Mucosa of descending colon (tissue), 3 donors: ENCODE measurements around the gene UCMA. TPM values are rescaled to one million over a fixed set of nuclear protein-coding genes. Genes with fewer than 3 reads are reported as not detected.

ENCODE experiments used
- ATAC-seq: fragments of 200-7000 bp; cut with Tn5 transposase; one replicate; pipeline ENCODE4 v1.9.1; 2020; ENCODE audit warnings: mild to moderate bottlenecking, moderate library complexity
- DNase-seq, 3 donors: peaks; one replicate each; pipeline ENCODE4 v3.0.0-alpha.2; 2020
- H3K36me3 ChIP-seq: fragments of 200-600 bp; one replicate; pipeline ENCODE4 v1.8.0; 2021; ENCODE audit warnings: low read depth, mild to moderate bottlenecking
- H3K4me1 ChIP-seq: fragments of 200-600 bp; one replicate; pipeline ENCODE4 v1.8.0; 2021; ENCODE audit warnings: low read depth, mild to moderate bottlenecking
- H3K4me3 ChIP-seq: fragments of 200-600 bp; one replicate; pipeline ENCODE4 v1.8.0; 2021; ENCODE audit warnings: mild to moderate bottlenecking
- H3K9me3 ChIP-seq: fragments of 200-600 bp; one replicate; pipeline ENCODE4 v1.8.0; 2021; ENCODE audit warnings: mild to moderate bottlenecking
- CTCF ChIP-seq: fragments of 200-600 bp; IDR thresholded peaks from one replicate; pipeline ENCODE4 v1.8.0; 2022; ENCODE audit warnings: antibody characterized with exemption, mild to moderate bottlenecking
- intact Hi-C, 2 donors: fragments of 100-400 bp; cut with DNase I in 1 of 2; cut with micrococcal nuclease in 1 of 2; formaldehyde crosslinking; loops; one replicate each; pipeline versions ENCODE4 v1.11.0 to v1.11.1; 2022; cut with DNase I, micrococcal nuclease
- total RNA-seq, 3 donors: library from RNA; stranded (reverse); fragmentation: NEBNext Ultra II Directional in 2 of 3; extraction: Animal tissue kit (Norgen Biotek cat#: 25700) in 2 of 3; gene quantifications; one replicate each; pipeline versions ENCODE4 v1.2.1 to v1.2.4, GENCODE V29; 2021 to 2023
- donor health status: DM: no; HTN: no; CAD: no; lungs with moderate emphysema.
- donor health status: DM: no; HTN: no; CAD: no.
- donor health status: DM: no; HTN: yes; CAD: no.

The UCMA gene
- total RNA-seq, 3 donors from 2014 or later, result not detected

DNA sequence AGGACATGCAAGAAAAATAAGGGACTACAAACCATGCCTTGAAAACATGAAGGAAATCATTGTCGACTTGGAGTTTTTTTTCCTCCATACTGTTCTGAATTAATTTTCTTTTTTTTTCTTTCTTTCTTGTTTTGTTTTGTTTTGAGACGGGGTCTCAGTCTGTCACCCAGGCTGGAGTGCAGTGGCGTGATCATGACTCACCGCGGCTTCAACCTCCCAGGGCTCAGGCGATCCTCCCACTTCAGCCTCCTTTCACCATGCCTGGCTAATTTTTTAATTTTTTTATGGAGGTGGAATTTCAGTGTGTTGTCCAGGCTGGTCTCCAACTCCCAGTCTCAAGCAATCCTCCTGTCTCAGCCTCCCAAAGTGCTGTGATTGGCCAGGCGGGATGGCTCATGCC lies 11.6 kb downstream of the UCMA start:
- DNase-seq (no peak), ATAC-seq (no peak)
- no peaks in the 10 kb centered on the region for H3K4me1 ChIP-seq

DNA sequence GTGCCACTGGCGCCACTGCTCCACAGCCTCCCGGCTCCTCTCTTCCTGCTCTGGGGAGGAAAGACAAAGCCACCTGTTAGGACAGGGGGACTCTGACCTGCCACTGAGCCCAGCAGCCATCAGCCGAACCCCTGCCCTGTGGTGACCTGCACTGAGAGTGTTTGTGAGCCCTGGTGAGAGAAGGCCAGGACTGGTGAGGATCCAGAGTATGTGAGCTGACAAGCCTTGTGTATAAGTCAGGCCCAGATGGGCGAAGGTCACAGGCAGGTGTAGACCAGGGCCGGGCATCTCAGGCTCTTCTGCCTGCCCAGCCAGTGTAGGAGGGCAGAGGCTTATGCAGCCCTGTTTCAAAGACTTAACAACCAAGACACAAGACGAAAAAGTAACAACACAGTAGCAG lies 12.0 kb downstream of the UCMA start:
- no peaks in the 10 kb centered on the region for H3K4me1 ChIP-seq
- TF ChIP-seq CTCF, result no peak
- H3K36me3 ChIP-seq, result no peaks in the 10 kb centered on the region
- H3K9me3 ChIP-seq, result no peaks in the 10 kb centered on the region
- DNase-seq, result no peak
- intact Hi-C loops, result loop anchor here in 1 of 2 donors (5.0 kb wide), 1 partner anchor 65 kb away; no protein-coding TSS in a partner anchor
- ATAC-seq, result no peak
- H3K4me3 ChIP-seq, result no peak overlapping the region

More for the DNA sequence above, 11.6 kb downstream of the UCMA start:
- no peak for TF ChIP-seq CTCF
- intact Hi-C loops, result loop anchor here in 1 of 2 donors (5.0 kb wide), 1 partner anchor 65 kb away; no protein-coding TSS in a partner anchor
- H3K4me3 ChIP-seq, result no peak overlapping the region
- no peaks in the 10 kb centered on the region for H3K9me3 ChIP-seq
- H3K36me3 ChIP-seq, result no peaks in the 10 kb centered on the region

GRCh38 chr10:13221572-13221971 lies 12.6 kb downstream of the UCMA start:
- Histone ChIP-seq H3K9me3 (no peaks in the 10 kb centered on the region), H3K4me1 (no peaks in the 10 kb centered on the region), H3K4me3 (no peak overlapping the region), H3K36me3 (no peaks in the 10 kb centered on the region)
- TF ChIP-seq CTCF, result no peak
- DNase-seq, result no peak
- intact Hi-C loops, result loop anchor here in 1 of 2 donors (5.0 kb wide), 1 partner anchor 66 kb away; no protein-coding TSS in a partner anchor
- ATAC-seq, result no peak

DNA sequence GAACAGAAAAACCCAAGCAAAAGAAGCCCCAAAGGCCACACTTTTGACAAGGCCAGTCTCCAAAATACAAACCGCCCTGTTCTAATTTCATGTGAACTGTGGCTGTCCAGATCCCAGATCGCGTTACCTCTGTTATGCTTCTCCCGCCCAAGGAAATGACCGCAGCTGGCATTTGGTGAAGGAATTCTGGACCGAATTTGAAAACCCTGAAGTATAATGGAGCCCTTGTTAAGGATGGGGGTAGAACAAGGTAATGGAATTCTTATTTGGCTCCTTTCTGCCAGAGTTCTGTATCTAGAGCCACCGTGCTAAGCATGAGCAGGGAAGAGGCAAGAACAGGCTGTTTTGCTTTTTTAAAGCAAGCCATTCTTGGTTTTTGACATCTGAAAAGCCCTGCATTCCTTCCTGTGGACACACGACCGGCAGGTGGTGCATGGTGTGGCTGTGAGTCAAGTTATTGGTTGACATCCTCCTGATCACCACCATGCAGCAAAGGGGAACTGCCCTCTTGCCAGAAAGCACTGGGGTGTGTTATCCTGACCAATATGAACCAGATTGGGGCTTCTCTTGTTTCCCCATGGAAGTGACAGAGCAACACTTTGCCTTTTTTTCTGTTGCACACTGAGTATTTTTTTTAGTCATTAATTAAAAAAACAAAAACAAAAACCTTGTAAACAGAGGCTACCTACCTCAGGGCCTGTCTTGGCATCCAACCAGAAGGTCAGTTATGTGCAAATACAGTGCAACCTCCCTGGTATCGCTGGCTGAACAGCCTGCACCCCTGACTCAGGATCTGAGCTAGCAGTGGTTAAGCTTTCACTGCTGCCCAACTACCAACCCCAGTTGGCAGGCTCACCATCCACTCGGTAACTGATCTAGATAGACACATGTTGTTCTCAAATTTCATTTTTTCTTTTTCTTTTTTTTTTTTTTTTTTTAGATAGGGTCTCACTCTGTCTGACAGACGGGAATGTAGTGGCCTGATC lies 14.2 kb downstream of the UCMA start:
- DNase-seq (peak in 2 of 3 donors; percentile 54 to 56), ATAC-seq (peak; percentile 44)
- H3K9me3 ChIP-seq, result no peaks in the 10 kb centered on the region
- H3K4me1 ChIP-seq, result no peaks in the 10 kb centered on the region
- no peak overlapping the region for H3K4me3 ChIP-seq
- TF ChIP-seq CTCF, result no peak
- intact Hi-C loops, result loop anchor here in 1 of 2 donors (5.0 kb wide), 1 partner anchor 67 kb away; no protein-coding TSS in a partner anchor
- H3K36me3 ChIP-seq, result no peaks in the 10 kb centered on the region

DNA sequence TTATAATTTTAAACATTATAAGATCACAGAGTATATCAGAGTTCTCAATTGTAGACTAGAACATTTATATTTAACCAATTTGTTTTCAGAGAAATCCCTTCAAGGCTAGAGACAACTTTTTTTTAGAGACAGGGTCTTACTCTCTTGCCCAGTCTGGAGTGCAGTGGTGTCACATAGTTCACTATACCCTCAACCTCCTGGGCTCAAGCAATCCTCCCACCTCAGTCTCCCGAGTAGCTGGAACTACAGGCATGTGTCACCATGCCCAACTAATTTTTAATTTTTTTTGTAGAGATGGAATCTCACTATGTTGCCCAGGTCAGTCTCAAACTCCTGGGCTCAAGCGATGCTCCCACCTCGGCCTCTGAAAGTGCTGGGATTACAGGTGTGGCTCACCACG lies 15.3 kb downstream of the UCMA start:
- Histone ChIP-seq H3K4me1 (no peaks in the 10 kb centered on the region), H3K4me3 (no peak overlapping the region), H3K36me3 (no peaks in the 10 kb centered on the region), H3K9me3 (no peaks in the 10 kb centered on the region)
- TF ChIP-seq CTCF, result no peak
- no peak for DNase-seq
- ATAC-seq, result no peak
- intact Hi-C loops, result no loop called here
